HFFc6 (cell line): ENCODE measurements around the gene PNPLA3. TPM values are rescaled to one million over a fixed set of nuclear protein-coding genes. Genes with fewer than 3 reads are reported as not detected.

ENCODE experiments used
- DNase-seq: peaks from one replicate; pipeline ENCODE4 v3.0.0-alpha.2; 2018
- H3K27ac Mint-ChIP-seq: 2 replicates; pipeline ENCODE4 v1.8.0; 2020; ENCODE audit warnings: mild to moderate bottlenecking, mixed read lengths
- H3K27me3 Mint-ChIP-seq: 2 replicates; pipeline ENCODE4 v1.8.0; 2021; ENCODE audit warnings: mild to moderate bottlenecking, moderate library complexity, mixed read lengths; ENCODE audit not compliant: insufficient read depth
- H3K36me3 Mint-ChIP-seq: 2 replicates; pipeline ENCODE4 v1.8.0; 2021; ENCODE audit warnings: low read depth, mixed read lengths
- H3K4me1 Mint-ChIP-seq: 2 replicates; pipeline ENCODE4 v1.8.0; 2020; ENCODE audit warnings: low read depth, mixed read lengths
- H3K4me3 Mint-ChIP-seq: 2 replicates; pipeline ENCODE4 v1.8.0; 2020; ENCODE audit warnings: mild to moderate bottlenecking, moderate library complexity, mixed read lengths
- H3K9me3 Mint-ChIP-seq: 2 replicates; pipeline ENCODE4 v1.8.0; 2020; ENCODE audit warnings: mild to moderate bottlenecking, mixed read lengths
- CTCF ChIP-seq: fragments of 200-600 bp; sonication (generic); IDR thresholded peaks from 2 replicates; pipeline ENCODE4 v1.5.0; 2021; ENCODE audit warnings: antibody characterized with exemption, mild to moderate bottlenecking
- total RNA-seq, 6 experiments: library from RNA; stranded (reverse); fragmentation: NEBNext Ultra II Directional; extraction: Animal tissue kit (Norgen Biotek cat#: 25700); gene quantifications; 2 replicates in 1 of 6; 3 replicates in 5 of 6; pipeline ENCODE4 v1.2.3, GENCODE V29; 2021

PNPLA3 gene
- total RNA-seq, 6 experiments from 2014 or later, result 3.0 to 6.5 (median 3.4) TPM

DNA sequence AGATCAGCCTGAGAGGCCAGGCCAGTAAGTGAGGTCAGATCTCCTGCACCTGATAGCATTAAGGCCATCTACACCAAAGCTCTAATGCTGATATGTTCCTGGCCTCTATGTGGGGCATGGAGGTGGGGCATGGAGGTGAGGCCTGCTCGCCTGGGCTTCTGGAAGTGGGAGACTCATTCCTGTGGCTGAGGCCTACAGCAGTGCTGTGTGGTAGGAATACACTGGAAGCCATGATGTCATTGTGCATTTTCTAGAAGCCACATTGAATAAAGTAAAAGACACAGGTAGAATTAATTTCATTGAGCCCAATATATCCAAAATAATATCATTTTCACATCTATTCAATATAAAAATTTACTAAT lies 2.7 kb downstream of the PNPLA3 start:
- Mint-ChIP-seq H3K4me1 (peaks cover 34% of the 10 kb centered on the region), H3K27me3 (peaks cover 2% of the 10 kb centered on the region), H3K4me3 (no peak overlapping the region), H3K27ac (no peak overlapping the region), H3K9me3 (no peaks in the 10 kb centered on the region), H3K36me3 (no peaks in the 10 kb centered on the region; the same call in 1 of the 2 replicates)
- no peak for TF ChIP-seq CTCF
- DNase-seq, result no peak

DNA sequence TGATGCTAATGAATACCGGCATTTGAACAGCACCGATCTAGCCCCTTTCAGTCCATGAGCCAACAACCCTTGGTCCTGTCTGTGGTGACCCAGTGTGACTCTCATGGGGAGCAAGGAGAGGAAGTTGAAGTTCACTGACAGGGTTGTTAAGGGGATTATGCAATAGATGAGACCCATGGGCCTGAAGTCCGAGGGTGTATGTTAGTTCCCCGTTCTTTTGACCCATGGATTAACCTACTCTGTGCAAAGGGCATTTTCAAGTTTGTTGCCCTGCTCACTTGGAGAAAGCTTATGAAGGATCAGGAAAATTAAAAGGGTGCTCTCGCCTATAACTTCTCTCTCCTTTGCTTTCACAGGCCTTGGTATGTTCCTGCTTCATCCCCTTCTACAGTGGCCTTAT lies 4.9 kb downstream of the PNPLA3 start:
- no peak for DNase-seq
- Mint-ChIP-seq H3K27me3 (peaks cover 2% of the 10 kb centered on the region), H3K9me3 (no peaks in the 10 kb centered on the region), H3K4me3 (no peak overlapping the region), H3K4me1 (peaks cover 13% of the 10 kb centered on the region; the same call in 1 of the 2 replicates), H3K27ac (no peak overlapping the region), H3K36me3 (no peaks in the 10 kb centered on the region; the same call in 1 of the 2 replicates)
- no peak for TF ChIP-seq CTCF

DNA sequence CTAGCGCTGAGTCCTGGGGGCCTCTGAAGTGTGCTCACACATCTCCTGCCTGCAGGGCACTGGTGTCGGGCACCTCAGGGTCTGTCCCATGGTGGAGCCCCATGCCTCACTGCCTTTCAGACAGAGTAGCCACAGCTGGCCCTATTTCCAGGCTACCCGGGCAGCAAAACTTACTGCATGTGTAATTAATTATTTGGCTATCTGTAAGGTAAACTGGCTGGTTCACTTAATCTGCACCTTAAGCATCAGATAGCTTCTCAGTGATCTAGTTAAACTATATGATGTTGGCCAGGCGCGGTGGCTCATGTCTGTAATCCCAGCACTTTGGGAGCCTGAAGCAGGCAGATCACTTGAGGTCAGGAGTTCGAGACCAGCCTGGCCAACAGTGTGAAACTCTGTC lies 5.3 kb downstream of the PNPLA3 start:
- Mint-ChIP-seq H3K27me3 (peaks cover 2% of the 10 kb centered on the region), H3K9me3 (no peaks in the 10 kb centered on the region), H3K36me3 (no peaks in the 10 kb centered on the region; the same call in 1 of the 2 replicates), H3K4me3 (no peak overlapping the region), H3K27ac (no peak overlapping the region), H3K4me1 (peaks cover 13% of the 10 kb centered on the region; the same call in 1 of the 2 replicates)
- DNase-seq, result no peak
- no peak for TF ChIP-seq CTCF

DNA sequence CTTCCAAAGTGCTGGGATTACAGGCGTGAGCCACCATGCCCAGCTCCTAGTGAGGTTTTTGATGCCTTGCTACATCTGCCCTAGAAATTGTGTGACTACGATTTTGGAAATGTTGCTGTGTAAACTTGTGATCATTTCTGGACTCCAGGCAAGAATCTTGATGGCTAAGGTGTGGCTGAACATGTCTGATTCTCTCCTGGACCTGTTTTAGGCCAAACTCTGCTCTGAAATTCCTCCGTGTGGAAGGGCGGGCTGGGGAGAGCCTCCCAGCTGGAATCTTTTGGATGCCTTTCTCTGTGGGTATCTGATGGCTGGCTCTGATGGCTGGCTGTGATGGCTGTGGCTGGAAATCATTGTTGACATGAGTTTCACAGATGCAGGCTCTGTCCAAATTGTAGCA lies 8.2 kb downstream of the PNPLA3 start:
- H3K9me3 Mint-ChIP-seq, result no peaks in the 10 kb centered on the region
- DNase-seq, result no peak
- no peak for TF ChIP-seq CTCF
- no peak overlapping the region for H3K27ac Mint-ChIP-seq
- H3K36me3 Mint-ChIP-seq, result no peaks in the 10 kb centered on the region; the same call in 1 of the 2 replicates
- no peak overlapping the region for H3K4me3 Mint-ChIP-seq
- peaks cover 2% of the 10 kb centered on the region for H3K27me3 Mint-ChIP-seq
- no peaks in the 10 kb centered on the region for H3K4me1 Mint-ChIP-seq

DNA sequence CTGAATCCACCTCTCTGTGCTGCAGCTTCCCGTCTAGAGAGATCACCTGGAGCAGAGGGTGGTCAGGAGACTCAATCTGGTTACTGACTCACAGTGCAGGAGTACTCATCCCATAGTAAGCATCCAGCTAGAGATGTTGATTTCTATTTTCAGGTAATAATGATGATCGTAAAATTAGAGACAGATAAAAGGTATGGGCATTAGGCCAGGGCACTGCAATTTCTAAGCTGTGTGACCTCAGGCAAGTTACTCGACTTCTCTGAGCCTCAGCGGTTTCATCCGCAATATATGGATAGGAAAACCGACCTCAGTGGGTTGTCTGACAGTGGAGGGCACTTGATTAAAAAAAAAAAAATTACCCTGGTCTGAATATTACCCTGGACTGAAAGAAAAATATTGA lies 17.8 kb downstream of the PNPLA3 start:
- Mint-ChIP-seq H3K4me3 (no peak overlapping the region), H3K9me3 (peaks cover 10% of the 10 kb centered on the region), H3K4me1 (no peaks in the 10 kb centered on the region), H3K27ac (no peak overlapping the region), H3K27me3 (no peaks in the 10 kb centered on the region; the same call in 1 of the 2 replicates), H3K36me3 (peaks cover 45% of the 10 kb centered on the region)
- no peak for DNase-seq
- no peak for TF ChIP-seq CTCF
